ENCODE data around the gene PPP1R9B. TPM values are rescaled to one million over a fixed set of nuclear protein-coding genes. Genes with fewer than 3 reads are reported as not detected.
A peak's percentile ranks its signal among the peaks of the same experiment; 100 is the strongest.

Gene PPP1R9B
- total RNA-seq, 1 experiment from 2014 or later = 112 TPM

DNA sequence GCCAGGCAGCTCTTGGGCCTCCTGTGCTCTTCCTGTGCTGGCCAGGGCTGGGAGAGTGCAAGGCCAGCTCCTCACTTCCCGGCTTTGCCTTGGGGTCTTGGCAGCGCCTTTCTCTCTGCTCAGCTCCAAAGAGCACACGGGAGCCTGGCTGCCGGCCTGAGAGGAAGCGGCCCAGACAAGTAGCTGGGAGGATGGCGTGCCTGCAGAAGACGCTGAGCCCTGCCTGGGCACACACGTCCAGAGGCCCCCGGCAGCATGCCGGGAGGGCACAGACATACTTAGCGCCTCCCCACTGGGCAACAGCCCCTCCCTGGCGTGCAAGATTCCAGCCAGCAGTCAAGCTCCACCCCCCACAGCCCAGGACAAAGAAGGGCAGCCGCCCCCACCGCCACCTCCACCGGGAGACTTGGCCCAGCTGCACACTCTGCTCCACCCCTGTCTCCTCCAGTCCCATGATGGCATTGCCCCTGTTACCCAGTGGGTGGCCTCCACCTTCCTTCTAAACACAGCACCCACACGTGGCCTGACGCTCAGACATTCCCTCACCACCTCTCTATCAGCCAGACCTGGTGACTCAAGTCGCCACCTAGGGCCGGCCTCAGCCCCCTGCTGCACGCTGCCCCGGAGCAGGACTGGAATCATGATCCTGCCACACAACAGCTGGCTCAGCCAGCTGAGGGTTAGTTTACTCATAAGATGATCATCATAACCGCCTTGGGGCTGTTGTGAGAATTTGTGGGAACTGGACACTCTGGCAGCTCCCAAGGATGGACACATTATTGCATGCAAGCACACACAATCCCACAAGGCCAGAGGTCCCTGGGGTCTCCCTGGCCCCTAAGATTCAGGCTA, 27.7 kb upstream of the PPP1R9B start (continued):
- TF ChIP-seq, protein P1, sequence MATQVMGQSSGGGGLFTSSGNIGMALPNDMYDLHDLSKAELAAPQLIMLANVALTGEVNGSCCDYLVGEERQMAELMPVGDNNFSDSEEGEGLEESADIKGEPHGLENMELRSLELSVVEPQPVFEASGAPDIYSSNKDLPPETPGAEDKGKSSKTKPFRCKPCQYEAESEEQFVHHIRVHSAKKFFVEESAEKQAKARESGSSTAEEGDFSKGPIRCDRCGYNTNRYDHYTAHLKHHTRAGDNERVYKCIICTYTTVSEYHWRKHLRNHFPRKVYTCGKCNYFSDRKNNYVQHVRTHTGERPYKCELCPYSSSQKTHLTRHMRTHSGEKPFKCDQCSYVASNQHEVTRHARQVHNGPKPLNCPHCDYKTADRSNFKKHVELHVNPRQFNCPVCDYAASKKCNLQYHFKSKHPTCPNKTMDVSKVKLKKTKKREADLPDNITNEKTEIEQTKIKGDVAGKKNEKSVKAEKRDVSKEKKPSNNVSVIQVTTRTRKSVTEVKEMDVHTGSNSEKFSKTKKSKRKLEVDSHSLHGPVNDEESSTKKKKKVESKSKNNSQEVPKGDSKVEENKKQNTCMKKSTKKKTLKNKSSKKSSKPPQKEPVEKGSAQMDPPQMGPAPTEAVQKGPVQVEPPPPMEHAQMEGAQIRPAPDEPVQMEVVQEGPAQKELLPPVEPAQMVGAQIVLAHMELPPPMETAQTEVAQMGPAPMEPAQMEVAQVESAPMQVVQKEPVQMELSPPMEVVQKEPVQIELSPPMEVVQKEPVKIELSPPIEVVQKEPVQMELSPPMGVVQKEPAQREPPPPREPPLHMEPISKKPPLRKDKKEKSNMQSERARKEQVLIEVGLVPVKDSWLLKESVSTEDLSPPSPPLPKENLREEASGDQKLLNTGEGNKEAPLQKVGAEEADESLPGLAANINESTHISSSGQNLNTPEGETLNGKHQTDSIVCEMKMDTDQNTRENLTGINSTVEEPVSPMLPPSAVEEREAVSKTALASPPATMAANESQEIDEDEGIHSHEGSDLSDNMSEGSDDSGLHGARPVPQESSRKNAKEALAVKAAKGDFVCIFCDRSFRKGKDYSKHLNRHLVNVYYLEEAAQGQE (IDR thresholded peaks at IDR 0.05; ENCODE audit: low read depth) = no peak
- no peak for TF ChIP-seq JUND (IDR thresholded peaks at IDR 0.05)
- no peak for TF ChIP-seq SP1 (IDR thresholded peaks at IDR 0.05; ENCODE audit: low read depth)

DNA sequence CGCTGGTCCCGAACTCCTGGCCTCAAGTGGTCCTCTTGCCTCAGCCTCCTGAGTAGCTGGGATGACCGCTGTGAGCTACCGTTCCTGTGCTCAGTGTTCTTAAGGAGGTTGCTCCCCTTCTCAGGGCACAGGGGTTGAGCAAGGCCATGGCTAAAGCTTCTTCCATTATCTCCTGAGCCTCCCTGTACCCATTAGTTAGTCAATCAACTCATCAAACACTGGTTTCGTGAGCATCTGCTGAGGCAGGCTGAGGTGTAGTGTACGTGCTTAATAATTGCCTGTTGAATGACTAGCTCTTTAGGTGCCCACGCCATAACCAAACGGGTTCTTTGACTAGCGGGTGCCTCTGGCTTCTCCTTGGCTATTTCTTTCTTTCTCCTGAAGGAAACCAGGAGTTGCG, 27.0 kb upstream of the PPP1R9B start:
- H3K27ac ChIP-seq (ENCODE audit: low read depth, low read length) = peak overlapping the region; percentile 61
- no TSS peak for BruUV-seq (replicated peaks)
- intact Hi-C loops (cut with micrococcal nuclease) = no loop called here
- ATAC-seq (no peak), DNase-seq (ENCODE audit: low read depth, low spot score) (no peak)
- peaks cover 41 to 59% of the 10 kb centered on the region in 2 experiments for H3K4me1 ChIP-seq (ENCODE audit: control insufficient read depth in 1 of 2, insufficient read depth in 2 of 2, low read length in 2 of 2)
- H3K79me2 ChIP-seq (ENCODE audit: insufficient read depth, low read length) = no peaks in the 10 kb centered on the region
- H2AFZ ChIP-seq (ENCODE audit: low read depth, low read length, poor library complexity, severe bottlenecking) = no peak overlapping the region
- H4K20me1 ChIP-seq (ENCODE audit: insufficient read depth) = no peaks in the 10 kb centered on the region
- ChIA-PET CTCF (interaction anchor here (0.8 to 3.3 kb wide), 24 partner anchors 8 to 220 kb away, joined by 3 to 39 read pairs (median 5); partner anchors contain the start of genes COL1A1, LRRC59, SGCA and TMEM92), POLR2A (interaction anchor here (0.8 to 2.7 kb wide), 5 partner anchors 8 to 25 kb away, joined by 3 to 18 read pairs (median 13); partner anchors contain the start of gene SGCA), RAD21 (ENCODE audit: low non-redundant PET in 1 of 2, low total read pairs in 2 of 2, uncharacterized antibody in 2 of 2, unreplicated experiment in 2 of 2) (interaction anchor here (0.6 to 2.3 kb wide), 4 partner anchors 8 to 96 kb away, joined by 4 to 13 read pairs (median 12); partner anchors contain the start of gene COL1A1 (in 1 of the 2))
- no peaks in the 10 kb centered on the region for H3K9me2 ChIP-seq (ENCODE audit: insufficient read depth)
- H3K36me3 ChIP-seq (ENCODE audit: control insufficient read depth in 1 of 2, insufficient read depth in 2 of 2, low read length in 2 of 2) = no peaks in the 10 kb centered on the region
- H3K9me3 ChIP-seq (ENCODE audit: control insufficient read depth in 1 of 2, insufficient read depth in 1 of 2, low read depth in 1 of 2, low read length in 2 of 2) = no peaks in the 10 kb centered on the region
- peak overlapping the region; percentile 79 for H3K4me2 ChIP-seq (ENCODE audit: low read length)
- no peaks in the 10 kb centered on the region for H3K27me3 ChIP-seq (ENCODE audit: insufficient read depth, low read length)
- 0 out of 4 replicates have a peak overlapping the region, but pooled peaks of 1 of the 2 experiments have one; percentile 43 for H3K4me3 ChIP-seq (replicated peaks in 1 of 2; ENCODE audit: low read depth in 1 of 2, low read length in 2 of 2)
- TF ChIP-seq ZNF274 (IDR thresholded peaks at IDR 0.05; ENCODE audit: low read depth, low read length) (no peak), ELF1 (IDR thresholded peaks at IDR 0.05; ENCODE audit: borderline replicate concordance, low read depth) (no peak)
- H3K9ac ChIP-seq (ENCODE audit: low read length) = peak overlapping the region; percentile 54

Data from HCT116 (cell line).